Activated CD4-positive, alpha-beta T cell treated with anti-CD3 and anti-CD28 coated beads, Interleukin-2, amount 50 U/mL, for 4 hours (primary cell): ENCODE results near the gene CST5.
"Not testable (repeated sequence)": the region's sequence is repeated elsewhere in the genome, so short reads cannot be mapped to it uniquely, and the experiment has no call there.

Experiments used
- DNase-seq, 2 experiments: peaks; one replicate each; pipeline ENCODE4 v3.0.0-alpha.2; 2020

Gene CST5

GRCh38 chr20:23832775-23833513 lies 46.6 kb downstream of the CST5 start:
- DNase-seq, result no peak

- not testable (repeated sequence) for DNase-seq
Measured at GRCh38 chr20:23831961-23832360, 47.6 kb downstream of the CST5 start.

DNA sequence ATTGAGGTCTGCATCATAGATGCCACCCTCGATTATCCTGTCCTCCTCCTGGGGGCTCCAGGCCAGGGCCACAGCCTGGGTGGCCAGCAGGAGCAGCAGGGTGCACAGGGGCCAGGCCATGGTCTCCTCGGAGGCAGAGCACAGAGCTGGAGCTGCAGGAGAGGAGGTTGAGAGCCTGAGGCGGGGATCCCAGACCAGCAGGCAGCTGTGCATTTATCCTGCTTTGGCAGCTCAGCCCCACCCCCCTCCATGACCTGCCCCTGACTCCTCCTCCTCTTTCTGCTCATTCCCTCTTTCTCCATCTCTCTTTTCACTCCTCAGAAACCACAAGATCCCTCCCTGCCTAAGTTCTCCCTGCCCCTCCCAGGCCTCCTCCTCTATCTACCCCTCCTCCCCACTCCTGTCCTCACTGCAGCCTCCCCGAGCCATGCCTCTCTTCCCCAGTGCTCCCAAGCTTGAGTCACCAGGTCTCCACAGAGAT lies 53.0 kb downstream of the CST5 start, which contains the start of gene CST2:
Gene CST2, minus strand, starts transcription at position 189 of the 481 bp plus-strand sequence. Its CDS starts 69 bp downstream, at position 120.
- no peak for DNase-seq
